WTC11 (cell line): ENCODE data around the gene PYGB.
"Not testable (repeated sequence)": the region's sequence is repeated elsewhere in the genome, so short reads cannot be mapped to it uniquely, and the experiment has no call there.

ENCODE experiments used
- CTCF ChIP-seq: fragments of 200-600 bp; IDR thresholded peaks from 2 replicates; pipeline ENCODE4 v1.8.0; 2022; ENCODE audit warnings: antibody characterized with exemption
- E2F1 ChIP-seq: sonication (generic); formaldehyde crosslinking; IDR thresholded peaks from 2 replicates; pipeline ENCODE4 v1.8.0; 2022; ENCODE audit warnings: mild to moderate bottlenecking, missing genetic modification reagents
- EMX1 ChIP-seq: fragments of 250-450 bp; sonication (Bioruptor Pico); IDR thresholded peaks from 2 replicates; pipeline ENCODE4 v1.8.0; 2021; ENCODE audit warnings: mild to moderate bottlenecking
- IRF1 ChIP-seq: sonication (generic); formaldehyde crosslinking; IDR thresholded peaks from 2 replicates; pipeline ENCODE4 v1.8.0; 2023; ENCODE audit warnings: missing genetic modification reagents
- NR3C1 ChIP-seq: sonication (generic); formaldehyde crosslinking; conservative IDR thresholded peaks from 2 replicates; pipeline ENCODE4 v1.8.1; 2023; ENCODE audit warnings: low read depth, mild to moderate bottlenecking, missing genetic modification reagents
- SP1 ChIP-seq: sonication (generic); formaldehyde crosslinking; conservative IDR thresholded peaks from 2 replicates; pipeline ENCODE4 v1.8.1; 2022; ENCODE audit warnings: missing genetic modification reagents
- TP53 ChIP-seq: sonication (generic); formaldehyde crosslinking; IDR thresholded peaks from 2 replicates; pipeline ENCODE4 v1.8.1; 2023; ENCODE audit warnings: mild to moderate bottlenecking, missing genetic modification reagents
- ZBTB43 ChIP-seq: sonication (generic); formaldehyde crosslinking; IDR thresholded peaks from 2 replicates; pipeline ENCODE4 v1.8.1; 2023; ENCODE audit warnings: mild to moderate bottlenecking, missing genetic modification reagents

GRCh38 chr20:25334972-25335371, 87.1 kb downstream of the PYGB start:
- TF ChIP-seq E2F1; ZBTB43 (CRISPR knock-in tag); CTCF; NR3C1; TP53 (CRISPR knock-in tag); IRF1 (CRISPR knock-in tag); EMX1 (CRISPR knock-in tag); SP1 (CRISPR knock-in tag): not testable (repeated sequence)
